ENCODE data around the gene IL17REL.
"Not testable (repeated sequence)": the region's sequence is repeated elsewhere in the genome, so short reads cannot be mapped to it uniquely, and the experiment has no call there.

Gene IL17REL

DNA sequence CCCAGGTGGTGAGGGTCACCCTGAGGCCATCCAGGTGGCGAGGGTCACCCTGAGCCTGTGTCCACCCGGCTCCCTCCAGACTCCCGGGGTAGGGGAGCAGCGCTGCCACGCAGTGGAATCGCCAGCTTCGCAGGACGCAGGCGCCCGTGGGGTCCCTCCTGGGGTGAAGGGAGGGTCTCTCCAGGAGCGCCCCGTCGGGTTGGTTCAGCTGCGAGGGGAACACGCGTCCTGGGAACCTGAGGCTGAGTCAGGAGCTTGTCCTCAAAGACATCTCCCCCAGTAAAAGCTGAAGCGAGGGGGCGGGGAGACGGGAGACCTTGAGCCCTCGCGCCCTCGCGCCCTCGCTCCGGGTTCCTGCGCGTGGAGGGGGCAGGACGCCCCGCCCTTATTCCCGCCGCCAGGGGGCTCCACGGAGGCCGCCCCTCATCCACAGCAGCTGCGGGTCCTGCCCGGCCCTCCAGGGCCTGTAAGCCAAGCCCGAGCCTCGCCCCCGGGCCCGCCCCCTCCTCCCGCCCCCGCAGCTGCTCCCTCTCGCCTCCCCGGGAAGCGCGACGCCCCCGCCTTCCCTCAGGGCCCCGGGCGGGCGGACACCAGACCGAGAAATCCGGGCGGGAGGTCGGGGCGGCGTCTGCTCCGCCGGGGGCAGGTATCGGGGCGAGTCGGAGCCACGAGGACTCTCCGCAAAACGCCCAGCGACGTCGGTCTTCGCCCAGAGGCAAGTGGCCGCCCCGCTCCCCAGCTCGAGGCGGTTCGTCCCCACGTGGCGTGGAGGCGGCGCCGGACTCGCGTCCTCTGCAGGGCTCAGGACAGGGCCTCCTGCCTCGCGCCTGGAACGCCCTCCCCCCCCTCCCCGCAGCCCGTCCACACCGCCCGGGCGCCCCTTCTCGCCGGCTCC lies 29.2 kb downstream of the IL17REL start:
- DNase-seq, result no peak

DNA sequence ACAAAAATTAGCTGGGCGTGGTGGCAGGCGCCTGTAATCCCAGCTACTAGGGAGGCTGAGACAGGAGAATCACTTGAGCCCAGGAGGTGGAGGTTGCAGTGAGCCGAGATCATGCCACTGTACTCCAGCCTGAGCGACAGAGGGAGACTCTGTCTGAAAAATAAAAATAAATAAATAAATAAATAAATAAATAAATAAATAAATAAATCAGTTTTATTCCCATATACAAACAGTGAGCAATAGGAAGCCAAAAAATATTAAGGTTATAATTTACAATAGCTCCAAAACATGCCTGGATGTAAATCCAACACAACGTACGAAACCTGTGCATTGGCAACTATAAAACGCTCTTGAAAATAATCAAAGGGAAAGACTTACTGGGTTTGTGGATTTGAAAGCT lies 30.8 kb downstream of the IL17REL start:
- DNase-seq, result not testable (repeated sequence)

DNA sequence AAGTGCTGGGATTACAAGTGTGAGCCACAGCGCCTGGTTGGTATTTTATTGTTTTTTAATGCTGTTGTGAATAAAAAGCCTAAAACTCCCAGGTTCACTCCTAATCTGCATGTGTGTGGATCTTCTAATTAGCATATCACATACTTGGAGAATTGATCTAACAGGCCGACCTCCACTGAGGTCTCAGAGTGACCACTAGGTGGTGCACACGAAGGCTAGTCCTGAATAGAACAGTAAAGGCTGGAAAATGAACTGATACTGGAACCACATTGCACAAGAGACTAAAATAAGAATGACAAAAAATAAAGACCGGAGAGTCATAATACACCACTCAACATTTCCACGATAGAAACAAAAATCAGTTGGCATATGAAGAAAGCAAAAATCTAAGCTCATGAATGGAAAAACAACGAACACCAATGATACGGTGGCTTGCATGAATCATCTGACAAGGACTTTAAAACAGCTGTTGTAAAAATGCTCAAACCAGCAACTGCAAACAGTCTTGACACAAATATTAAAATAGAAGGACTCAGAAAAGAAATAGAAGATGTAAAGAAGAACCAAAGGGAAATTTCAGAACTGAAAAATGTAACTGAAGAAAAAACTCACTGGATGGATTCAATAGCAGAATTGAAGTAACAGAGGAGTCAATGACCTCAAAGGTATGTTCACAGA lies 32.8 kb downstream of the IL17REL start:
- no peak for DNase-seq

DNA sequence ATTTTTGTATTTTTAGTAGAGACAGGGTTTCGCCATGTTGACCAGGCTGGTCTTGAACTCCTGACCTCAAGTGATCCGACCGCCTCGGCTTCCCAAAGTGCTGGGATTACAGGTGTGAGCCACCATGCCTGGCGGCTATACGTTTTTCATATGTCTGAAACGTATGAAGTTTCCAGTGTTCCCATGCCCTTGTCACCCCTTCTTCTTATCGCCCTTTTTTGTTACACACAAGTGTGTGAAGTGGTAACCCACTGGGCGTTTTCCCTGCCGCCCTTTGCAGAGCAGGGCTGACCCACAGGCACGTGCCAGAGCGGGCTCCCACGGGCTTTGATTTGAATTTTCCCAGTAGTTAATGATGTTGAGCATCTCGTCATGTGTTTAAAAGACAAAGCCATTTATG lies 35.0 kb downstream of the IL17REL start:
- no peak for DNase-seq

DNA sequence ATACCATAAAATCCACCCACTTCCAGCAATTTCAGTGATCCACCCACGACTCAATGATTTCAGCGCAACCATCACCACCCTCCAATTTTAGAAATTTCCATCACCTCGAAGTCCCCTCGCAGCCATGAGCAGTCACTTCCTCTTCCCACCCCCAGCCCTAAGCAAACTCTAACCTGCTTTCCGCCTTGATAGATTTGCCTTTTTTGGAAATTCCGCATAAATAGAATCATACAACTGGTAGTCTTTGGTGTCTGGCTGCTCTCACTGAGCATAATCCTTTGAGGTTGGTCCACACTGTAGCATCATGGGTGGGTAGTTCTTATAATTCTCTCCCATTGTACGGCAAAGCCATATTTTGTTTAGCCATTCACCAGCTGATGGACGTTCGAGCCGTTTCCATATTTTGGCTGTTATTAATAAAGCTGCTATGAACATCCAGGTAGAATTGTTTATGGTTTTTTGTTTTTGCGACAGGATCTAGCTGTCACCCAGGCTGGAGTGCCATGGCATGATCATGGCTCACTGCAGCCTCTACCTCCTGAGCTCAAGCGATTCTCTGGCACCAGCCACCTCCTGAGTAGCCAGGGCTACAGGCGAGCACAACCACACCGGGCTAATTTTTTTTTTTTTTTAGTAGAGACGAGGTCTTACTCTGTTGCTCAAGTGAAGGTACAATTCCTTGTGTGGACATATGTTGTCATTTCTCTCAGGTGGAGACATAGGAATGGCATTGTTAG lies 36.0 kb downstream of the IL17REL start:
- DNase-seq, result no peak

DNA sequence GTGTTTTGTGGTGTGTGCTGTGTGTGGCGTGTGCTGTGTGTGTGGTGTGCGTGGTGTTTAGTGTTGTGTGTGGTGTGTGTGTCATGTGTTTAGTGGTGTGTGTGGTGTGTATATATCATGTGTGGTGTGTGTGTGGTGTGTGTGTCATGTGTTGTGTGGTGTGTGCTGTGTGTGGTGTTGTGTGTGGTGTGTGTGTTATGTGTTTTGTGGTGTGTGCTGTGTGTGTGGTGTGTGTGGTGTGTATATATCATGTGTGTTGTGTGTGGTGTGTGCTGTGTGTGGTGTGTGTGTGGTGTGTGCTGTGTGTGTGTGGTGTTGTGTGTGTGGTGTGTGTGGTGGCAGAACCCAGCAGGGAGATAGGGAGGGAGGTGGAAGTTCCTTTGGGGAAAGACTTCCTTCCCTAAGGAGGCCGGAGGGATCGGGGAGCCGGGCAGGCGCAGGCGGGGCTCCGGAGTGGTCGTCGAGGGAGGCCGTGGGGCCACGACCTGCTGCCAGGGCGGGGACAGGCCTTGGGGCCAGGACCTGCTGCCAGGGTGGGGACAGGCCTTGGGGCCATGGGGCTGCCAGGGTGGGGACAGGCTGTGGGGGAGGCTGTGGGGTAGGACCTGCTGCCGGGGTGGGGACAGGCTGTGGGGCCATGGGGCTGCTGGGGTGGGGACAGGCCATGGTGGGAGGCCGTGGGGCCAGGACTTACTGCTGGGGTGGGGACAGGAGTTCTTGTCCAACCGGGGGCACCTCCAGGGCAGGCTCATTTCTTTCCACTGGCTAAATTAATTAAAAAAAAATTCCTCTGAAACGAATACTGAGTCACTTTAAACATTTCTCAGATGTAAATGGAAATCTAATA lies 36.8 kb downstream of the IL17REL start:
- no peak for DNase-seq

DNA sequence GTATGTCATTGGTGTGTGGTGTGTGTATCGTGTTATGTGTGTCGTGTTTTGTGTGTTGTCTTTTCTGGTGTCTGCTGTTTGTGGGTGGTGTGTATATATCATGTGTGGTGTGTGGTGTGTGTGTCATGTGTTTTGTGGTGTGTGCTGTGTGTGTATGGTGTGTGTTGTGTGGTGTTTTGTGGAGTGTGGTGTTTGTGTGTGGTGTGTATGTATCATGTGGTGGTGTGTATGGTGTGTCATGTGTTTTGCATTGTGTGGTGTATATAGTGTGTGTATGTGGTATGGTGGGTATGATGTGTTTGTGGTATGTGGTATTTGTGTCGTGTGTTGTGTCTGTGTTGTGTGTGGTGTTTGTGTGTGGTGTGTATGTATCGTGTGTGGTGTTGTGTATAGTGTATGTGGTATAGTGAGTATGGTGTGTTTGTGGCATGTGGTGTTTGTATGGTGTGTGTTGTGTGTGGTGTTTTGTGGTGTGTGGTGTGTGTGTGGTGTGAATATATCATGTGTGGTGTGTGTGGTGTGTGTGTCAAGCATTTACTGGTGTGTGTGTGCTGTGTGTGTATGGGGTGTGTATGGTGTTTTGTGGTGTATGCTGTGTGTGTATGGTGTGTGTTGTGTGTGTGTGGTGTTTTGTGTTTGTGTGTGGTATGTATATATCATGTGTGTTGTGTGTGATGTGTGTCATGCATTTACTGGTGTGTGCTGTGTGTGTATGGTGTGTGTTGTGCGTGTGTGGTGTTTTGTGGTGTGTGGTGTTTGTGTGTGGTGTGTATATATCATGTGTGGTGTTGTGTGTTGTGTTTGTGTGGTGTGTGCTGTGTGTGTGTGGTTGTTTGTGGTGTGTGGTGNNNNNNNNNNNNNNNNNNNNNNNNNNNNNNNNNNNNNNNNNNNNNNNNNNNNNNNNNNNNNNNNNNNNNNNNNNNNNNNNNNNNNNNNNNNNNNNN lies 39.3 kb downstream of the IL17REL start:
- no peak for DNase-seq

DNA sequence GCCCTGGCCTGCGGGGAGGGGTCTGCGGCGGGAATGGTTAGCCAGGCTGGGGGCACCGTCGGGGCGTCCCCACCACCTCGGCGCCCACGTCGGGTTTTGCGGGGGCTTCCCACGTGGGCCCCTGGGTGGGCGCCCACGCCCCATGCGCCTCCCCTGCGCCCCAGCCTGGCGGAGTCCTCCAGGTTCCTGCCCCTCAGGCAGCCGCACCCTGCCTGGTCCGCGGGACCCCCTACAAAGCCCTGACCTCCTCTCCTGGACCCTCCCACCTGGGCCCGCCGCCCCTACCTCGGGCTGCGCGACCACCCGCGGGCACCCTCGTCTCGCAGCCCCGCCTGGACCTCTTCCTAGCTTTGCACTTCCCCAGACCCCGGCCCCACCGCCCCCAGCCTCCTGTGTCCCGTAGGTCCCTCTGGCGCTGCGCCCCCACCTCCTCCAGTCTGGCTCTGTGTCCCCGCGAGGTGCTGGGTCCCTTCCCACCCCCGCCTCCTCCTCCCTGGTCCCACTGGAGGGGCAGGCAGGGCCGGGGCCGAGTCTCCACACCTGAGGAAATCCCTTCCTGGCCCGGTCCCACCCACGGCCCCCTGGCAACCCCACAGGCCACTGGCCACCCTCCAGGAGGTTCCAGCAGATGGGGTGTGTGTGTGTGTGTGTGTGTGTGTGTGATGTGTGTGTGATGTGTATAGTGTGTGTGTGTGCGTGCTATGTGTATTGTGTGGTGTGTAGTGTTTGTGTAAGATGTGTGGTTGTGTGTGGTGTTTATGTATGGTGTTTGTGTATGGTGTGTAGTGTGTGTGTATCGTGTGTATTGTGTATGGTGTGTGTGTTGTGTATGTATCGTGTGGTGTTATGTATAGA lies 40.2 kb downstream of the IL17REL start:
- DNase-seq, result no peak

DNA sequence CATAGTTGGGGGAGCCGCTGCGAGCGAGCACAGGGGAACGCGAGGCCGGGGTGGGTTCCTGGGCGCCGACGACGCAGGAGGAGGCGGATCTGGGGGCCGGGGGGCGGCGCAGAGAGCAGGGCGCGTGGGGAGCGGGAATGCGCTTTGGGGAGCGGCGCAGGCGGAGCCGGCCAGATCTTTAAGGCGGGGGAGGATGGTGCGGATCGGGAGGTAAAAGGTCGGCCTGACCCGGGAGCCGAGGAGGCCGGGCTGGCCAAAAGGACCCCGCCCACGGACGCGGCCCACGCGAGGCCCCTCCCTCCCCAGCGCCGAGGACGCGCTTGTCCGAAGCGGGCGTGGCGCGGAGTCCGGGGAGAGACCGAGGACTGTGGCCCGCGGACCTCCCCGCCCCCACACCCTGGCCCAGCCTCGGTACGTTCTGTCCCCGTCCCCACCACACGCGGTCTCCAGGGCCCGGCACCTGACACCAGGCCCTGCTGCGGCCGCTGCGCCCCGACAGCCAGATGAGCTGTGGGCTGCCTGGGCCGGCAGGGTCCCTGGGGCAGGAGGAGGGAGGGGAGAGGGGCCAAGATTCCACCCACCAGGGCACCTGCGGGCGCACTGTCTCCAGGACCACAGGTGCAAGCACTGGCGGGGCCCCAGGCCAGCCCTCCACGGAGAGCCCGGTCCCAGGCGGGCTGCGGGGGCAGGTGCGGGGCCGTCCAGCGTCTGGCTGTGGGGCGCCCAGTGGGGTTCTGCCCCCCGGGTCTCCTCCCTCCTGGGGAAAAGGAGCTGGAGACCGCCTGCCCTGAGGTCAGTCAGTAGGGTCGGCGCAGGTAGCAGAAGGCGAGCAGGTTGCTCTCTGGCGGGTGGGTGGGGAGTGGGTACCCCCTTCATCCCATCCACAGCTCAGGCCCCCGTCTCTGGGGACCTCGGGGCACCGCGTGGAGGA lies 41.1 kb downstream of the IL17REL start:
- no peak for DNase-seq

DNA sequence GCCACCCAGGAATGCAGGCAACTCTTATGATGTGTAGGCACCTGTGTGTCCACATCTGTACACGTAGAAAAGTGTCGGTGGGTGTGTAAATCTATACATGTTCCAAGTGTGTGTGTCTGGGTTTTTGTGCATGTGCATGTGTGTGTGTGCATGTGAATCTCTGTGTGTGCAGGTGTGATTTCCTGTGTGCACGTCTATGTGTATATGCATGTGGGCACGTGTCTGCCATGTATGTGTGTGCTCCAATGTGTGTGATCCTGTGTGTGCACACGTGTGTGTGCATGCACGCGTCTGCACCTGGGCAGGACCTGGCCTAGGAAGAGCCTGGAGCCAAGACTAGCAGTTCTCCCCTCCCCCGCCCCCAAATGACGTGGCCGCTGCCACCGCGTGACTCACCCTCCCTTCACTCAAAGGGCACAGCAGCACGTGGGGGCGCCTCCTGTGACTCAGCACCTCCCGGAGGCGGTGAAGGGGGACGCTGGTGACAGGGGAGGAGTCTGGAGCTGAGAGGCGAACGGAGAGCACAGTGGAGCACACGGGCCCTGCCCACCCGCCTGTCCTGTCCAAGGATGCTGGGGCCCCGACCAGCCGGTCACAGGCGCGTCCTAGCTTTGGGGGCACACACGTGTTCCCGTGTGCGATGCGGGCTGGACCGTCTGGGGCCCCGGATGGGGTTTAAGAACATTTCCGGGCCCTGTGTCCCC lies 41.9 kb downstream of the IL17REL start:
- peak; percentile 35 for DNase-seq

DNA sequence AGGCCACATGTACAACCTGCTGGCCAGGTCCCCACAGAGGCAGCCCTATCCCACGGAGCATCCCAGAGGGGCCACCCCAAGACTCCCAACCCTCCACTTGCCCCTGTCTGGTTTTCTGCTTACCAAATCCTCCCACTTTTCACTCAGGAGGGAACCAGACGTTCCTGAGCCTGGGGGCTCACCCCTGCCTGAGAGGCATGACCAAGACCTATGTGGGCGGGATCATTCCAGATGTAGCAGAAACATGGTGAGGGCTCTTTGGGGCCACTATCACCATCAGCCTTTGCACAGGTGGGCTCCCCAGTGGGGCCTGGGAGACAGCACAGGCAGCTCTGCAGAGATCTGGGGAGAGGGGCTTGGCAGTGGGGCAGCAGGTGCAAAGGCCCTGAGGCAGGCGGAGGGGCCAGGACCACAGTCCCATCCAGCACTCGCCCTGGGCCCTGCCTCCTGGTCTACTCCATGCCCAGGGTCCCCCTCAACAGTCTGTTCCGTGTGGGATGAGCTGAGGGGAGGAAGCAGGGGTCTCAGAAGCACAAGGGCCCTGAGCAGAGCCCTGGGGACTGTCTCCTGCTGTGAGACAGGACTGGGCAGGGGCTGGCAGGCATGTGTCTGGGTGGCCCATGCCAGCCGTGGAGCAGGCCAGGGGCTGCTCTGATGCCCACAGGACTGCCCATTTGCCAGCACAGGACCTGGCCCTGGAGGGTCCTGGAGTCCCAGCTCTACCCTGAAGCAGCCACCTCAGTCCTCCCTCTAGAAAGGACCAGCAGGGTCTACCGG lies 42.6 kb downstream of the IL17REL start:
- no peak for DNase-seq

DNA sequence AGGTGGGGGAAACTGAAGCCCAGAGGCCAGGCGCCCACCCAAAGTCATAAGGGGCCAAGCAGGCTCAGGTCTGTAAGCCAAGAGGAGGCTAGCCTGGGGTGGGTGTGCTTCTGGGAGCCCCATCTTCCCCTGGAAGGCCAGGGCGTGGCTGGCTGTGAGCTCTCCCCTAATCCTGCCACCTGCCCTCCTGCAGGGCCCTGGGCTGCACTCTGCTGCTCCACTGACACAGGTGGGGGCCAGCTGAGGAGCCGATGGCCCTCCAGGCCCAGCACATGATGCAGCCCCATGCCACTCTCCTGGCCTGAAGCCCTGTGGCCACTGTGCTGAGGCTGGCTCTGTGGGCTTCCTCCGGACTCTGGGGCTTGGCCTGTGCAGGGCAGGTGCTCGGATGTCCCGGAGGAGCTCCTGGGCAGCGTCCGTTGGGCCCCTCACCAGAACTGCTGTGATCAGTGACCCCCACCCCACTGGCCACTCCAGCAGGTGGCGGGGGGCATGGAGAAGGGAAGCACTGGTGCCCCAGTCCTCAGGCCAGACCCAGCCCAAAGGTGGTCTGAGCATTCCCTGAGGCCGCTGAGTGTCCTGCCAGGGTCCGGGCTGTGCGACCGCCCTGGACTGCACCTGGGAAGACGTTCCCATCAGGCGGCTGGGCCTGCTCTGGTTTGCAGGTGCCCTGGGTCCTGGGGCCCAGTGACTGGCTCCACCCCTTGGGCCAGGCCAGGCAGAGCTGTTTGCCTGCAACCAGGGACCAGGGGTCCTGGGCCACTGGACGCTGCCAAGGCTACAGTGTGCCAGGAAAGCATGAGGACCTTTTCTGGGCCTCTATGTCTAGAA lies 43.5 kb downstream of the IL17REL start:
- no peak for DNase-seq

DNA sequence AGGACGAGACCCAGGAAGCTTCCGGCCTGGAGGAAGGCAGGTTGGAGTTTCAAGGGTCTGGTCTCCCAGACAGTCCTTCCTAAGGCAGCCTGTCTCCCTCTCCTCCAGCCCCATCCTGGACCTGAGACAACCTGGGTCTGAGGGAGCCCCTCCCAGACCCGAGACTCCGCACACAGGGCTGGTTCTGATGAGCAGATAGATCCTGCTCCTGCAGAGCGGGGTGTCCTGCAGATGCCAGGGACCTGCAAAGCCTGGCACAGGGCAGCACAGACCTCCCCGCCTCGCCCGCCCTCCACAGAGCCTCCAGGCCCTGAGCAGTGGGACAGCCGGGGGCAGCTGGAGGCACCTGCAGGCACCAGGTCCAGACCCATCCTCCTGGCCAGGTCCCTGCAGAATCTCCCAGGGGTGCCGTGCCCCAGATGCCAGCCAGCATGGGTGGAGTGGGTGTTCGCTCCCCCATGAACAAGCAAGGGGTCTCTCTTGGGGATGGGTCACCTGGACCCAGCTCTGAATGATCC lies 44.2 kb downstream of the IL17REL start:
- no peak for DNase-seq

DNA sequence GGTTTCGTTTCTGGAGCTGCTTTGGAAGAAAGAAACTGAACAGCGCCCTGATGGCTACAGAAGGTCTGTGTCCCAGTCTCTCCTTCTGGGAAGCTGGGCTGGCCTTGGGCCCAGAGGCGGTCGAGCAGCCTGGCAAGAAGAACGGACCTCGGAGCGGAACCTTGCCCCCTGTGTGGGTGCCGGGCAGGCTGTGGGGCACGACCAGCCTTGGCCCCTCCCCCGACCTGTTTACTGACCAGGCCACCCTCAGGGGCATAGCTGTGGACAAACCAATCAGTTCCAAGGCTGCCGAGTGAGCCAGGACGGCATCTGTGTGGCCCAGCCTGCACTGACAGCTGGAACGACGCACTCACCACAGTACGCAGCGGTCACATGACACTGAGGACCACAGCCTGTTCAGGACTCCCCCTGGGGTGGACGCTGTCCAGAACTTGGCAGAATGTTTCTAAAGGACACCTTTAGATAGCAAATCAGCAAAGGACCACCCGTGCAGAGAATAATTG lies 44.8 kb downstream of the IL17REL start:
- no peak for DNase-seq

DNA sequence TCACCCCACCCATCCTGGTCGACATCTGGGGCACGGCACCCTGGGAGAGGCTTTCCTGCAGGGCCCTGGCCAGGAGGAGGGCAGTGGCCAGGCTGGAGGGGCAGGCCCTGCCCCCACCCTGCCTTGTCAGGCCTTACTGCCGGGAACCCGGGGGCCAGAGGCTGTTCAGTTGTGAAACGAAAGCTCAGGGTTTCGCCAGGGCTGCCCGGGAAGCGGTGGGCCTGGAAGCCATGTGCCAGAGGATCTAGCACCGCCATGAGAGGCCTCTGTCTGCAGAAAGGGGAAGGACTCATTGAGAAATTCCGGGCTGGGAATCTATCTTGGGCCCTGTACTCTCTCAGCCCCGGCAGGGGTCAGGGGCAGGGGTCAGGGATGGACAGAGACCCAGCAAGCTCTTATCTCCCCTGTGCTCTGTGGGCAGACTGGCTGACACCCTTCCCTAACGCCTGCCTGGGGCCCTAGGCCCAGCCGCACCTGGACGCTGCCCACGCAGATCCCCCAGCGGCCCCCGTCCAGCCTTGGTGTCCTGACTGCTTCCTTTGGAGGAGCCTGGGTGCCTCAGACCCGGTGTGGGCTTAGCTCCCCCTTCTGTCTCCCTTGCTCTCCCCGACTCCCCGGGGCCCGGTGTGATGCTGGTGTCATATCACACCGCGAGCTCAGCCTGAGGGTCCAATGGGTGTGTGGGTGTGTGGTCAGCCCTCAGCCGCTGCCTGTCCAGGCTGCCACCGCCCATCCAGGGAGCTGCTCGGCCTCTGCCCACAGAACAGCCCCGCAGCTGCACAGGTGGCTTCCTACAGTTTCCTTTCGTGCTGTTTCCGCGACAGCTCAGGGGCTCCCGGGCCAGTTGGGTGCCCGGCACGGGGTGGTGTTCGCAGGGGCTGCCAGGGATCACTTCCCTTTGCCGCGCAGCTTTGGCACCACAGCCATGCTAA lies 45.5 kb downstream of the IL17REL start:
- DNase-seq, result no peak

All from DMS 273 treated with DMSO at 0.1 percent for 48 hours (cell line).